HepG2 (cell line): ENCODE results near the gene CNNM4. TPM values are rescaled to one million over a fixed set of nuclear protein-coding genes. Genes with fewer than 3 reads are reported as not detected.

Experiments used
- EEA1 ChIP-seq: sonication (generic); formaldehyde crosslinking; IDR thresholded peaks from 2 replicates; pipeline ENCODE4 v1.5.1; 2020; ENCODE audit warnings: mild to moderate bottlenecking, missing genetic modification reagents, borderline replicate concordance
- EED ChIP-seq: sonication (generic); formaldehyde crosslinking; IDR thresholded peaks from 2 replicates; pipeline ENCODE4 v1.5.0; 2020; ENCODE audit warnings: mild to moderate bottlenecking, missing genetic modification reagents
- HOXA9 ChIP-seq: sonication (generic); formaldehyde crosslinking; IDR thresholded peaks from 2 replicates; pipeline ENCODE4 v1.8.1; 2022; ENCODE audit warnings: missing genetic modification reagents, mild to moderate bottlenecking, moderate library complexity, borderline replicate concordance
- JUN ChIP-seq: sonication (generic); formaldehyde crosslinking; IDR thresholded peaks from 2 replicates; pipeline ENCODE4 v1.4.0; 2020; ENCODE audit warnings: mild to moderate bottlenecking, missing genetic modification reagents
- JUND ChIP-seq: sonication (generic); formaldehyde crosslinking; IDR thresholded peaks from 2 replicates; pipeline ENCODE4 v1.8.0; 2022; ENCODE audit warnings: mild to moderate bottlenecking, missing genetic modification reagents
- KAT2B ChIP-seq: fragments of 150-350 bp; IDR thresholded peaks from 2 replicates; pipeline ENCODE4 v1.6.1; 2014; ENCODE audit warnings: low read depth, low read length, borderline replicate concordance
- KMT2A ChIP-seq: sonication (generic); formaldehyde crosslinking; IDR thresholded peaks from 2 replicates; pipeline ENCODE4 v1.4.0; 2020; ENCODE audit warnings: missing genetic modification reagents
- NFKBIZ ChIP-seq: IDR thresholded peaks from 2 replicates; pipeline ENCODE4 v1.6.1; 2018; ENCODE audit warnings: missing genetic modification reagents, missing compliant biosample characterization
- NR2F1 ChIP-seq, 2 experiments: fragments of 450-650 bp in 1 of 2; formaldehyde crosslinking in 1 of 2; IDR thresholded peaks; 2 replicates each; pipeline versions ENCODE4 v1.5.0 to v1.6.1; 2016 to 2020; ENCODE audit warnings: mild to moderate bottlenecking in 1 of 2, missing compliant biosample characterization in 1 of 2, missing genetic modification reagents in 1 of 2, moderate library complexity in 1 of 2
- RARG ChIP-seq: sonication (generic); formaldehyde crosslinking; IDR thresholded peaks from 2 replicates; pipeline ENCODE4 v1.4.0; 2020; ENCODE audit warnings: low read depth, mild to moderate bottlenecking, missing genetic modification reagents
- RELA ChIP-seq: sonication (generic); formaldehyde crosslinking; IDR thresholded peaks from 2 replicates; pipeline ENCODE4 v1.4.0; 2020; ENCODE audit warnings: missing genetic modification reagents
- SATB2 ChIP-seq: sonication (generic); formaldehyde crosslinking; IDR thresholded peaks from 2 replicates; pipeline ENCODE4 v1.5.0; 2020; ENCODE audit warnings: missing genetic modification reagents
- SP2 ChIP-seq: sonication (generic); formaldehyde crosslinking; IDR thresholded peaks from 2 replicates; pipeline ENCODE4 v1.5.1; 2020; ENCODE audit warnings: mild to moderate bottlenecking, missing genetic modification reagents
- SPEN ChIP-seq: sonication (generic); formaldehyde crosslinking; IDR thresholded peaks from 2 replicates; pipeline ENCODE4 v1.5.1; 2020; ENCODE audit warnings: low read depth, mild to moderate bottlenecking, missing genetic modification reagents
- TFDP1 ChIP-seq: IDR thresholded peaks from 2 replicates; pipeline ENCODE4 v1.6.1; 2016; ENCODE audit warnings: missing compliant biosample characterization, missing genetic modification reagents, borderline replicate concordance
- TSC22D2 ChIP-seq: sonication (generic); formaldehyde crosslinking; IDR thresholded peaks from 2 replicates; pipeline ENCODE4 v1.5.1; 2020; ENCODE audit warnings: missing genetic modification reagents, mild to moderate bottlenecking, borderline replicate concordance
- ZNF691 ChIP-seq: sonication (generic); formaldehyde crosslinking; IDR thresholded peaks from 2 replicates; pipeline ENCODE4 v1.4.0; 2020; ENCODE audit warnings: missing genetic modification reagents, low read depth, mild to moderate bottlenecking, borderline replicate concordance
- ZNF792 ChIP-seq: IDR thresholded peaks from 2 replicates; pipeline ENCODE4 v1.6.1; 2016
- polyA plus RNA-seq, 8 experiments: library from polyadenylated mRNA; depleted of rRNA in 3 of 8; stranded (reverse) in 7 of 8; unstranded in 1 of 8; fragments of >200 nt; fragmentation: Illumina TruSeq in 4 of 8; extraction: Trizol in 4 of 8; gene quantifications; 2 replicates each; pipeline versions ENCODE4 v1.2.1 to v1.2.3, GENCODE V29; 2011 to 2016; ENCODE audit warnings: low read depth in 4 of 8, missing spikeins in 1 of 8, mixed read lengths in 1 of 8; ENCODE audit not compliant: insufficient read depth in 1 of 8
- total RNA-seq, 5 experiments: library from RNA; depleted of rRNA; stranded (reverse); fragments of >200 nt; fragmentation: Illumina TruSeq; extraction: Trizol; gene quantifications; 2 replicates each; pipeline ENCODE4 v1.2.3, GENCODE V29; 2016; ENCODE audit warnings: low read depth in 1 of 5
- TF ChIP-seq, protein P1 (sequence below): sonication (generic); formaldehyde crosslinking; IDR thresholded peaks from 2 replicates; pipeline ENCODE4 v1.4.0; 2020; ENCODE audit warnings: mild to moderate bottlenecking, missing genetic modification reagents
- TF ChIP-seq, protein P2 (sequence below): sonication (generic); formaldehyde crosslinking; IDR thresholded peaks from 2 replicates; pipeline ENCODE4 v1.4.0; 2020; ENCODE audit warnings: missing genetic modification reagents
- TF ChIP-seq, protein P3 (sequence below): IDR thresholded peaks from 2 replicates; pipeline ENCODE4 v1.6.1; 2016; ENCODE audit warnings: low read depth, borderline replicate concordance

CNNM4 gene
- total and polyA plus RNA-seq, 2 of the 13 experiments (the other 11 are each of a cell fraction or from before 2014, with no cell fraction given): 5.9 to 8.4 TPM

DNA sequence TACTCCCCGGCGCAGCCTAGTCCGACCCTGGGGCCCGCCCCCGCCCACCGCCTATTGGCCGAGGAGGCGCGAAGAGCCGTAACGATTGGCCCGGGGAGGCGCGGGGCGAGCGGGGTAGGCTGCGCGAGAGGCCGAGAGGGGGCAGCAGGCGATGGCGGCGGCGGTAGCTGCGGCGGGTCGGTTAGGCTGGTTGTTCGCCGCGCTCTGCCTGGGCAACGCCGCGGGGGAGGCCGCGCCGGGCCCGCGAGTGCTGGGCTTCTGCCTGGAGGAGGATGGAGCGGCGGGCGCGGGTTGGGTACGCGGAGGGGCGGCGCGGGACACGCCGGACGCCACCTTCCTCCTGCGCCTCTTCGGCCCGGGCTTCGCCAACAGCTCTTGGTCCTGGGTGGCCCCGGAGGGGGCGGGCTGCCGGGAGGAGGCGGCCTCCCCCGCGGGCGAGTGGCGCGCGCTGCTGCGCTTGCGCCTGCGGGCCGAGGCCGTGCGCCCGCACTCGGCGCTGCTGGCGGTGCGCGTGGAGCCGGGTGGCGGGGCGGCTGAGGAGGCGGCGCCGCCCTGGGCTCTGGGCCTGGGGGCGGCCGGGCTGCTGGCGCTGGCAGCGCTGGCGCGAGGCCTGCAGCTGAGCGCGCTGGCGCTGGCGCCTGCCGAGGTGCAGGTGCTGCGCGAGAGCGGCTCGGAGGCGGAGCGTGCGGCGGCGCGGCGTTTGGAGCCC is 55.6 kb downstream of the CNNM4 start, which contains the start of gene CNNM3 (continued):
- TF ChIP-seq, protein P1, sequence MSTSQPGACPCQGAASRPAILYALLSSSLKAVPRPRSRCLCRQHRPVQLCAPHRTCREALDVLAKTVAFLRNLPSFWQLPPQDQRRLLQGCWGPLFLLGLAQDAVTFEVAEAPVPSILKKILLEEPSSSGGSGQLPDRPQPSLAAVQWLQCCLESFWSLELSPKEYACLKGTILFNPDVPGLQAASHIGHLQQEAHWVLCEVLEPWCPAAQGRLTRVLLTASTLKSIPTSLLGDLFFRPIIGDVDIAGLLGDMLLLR (CRISPR knock-in tag): peak; percentile 85
- TF ChIP-seq TSC22D2 (CRISPR knock-in tag) (peak; percentile 82; the same call in 1 of the 2 replicates), ZNF792 (CRISPR knock-in tag) (peak; percentile 58; the same call in 1 of the 2 replicates), NR2F1 (CRISPR knock-in tag; IDR thresholded peaks at IDR 0.05) (peak in 1 of 2 experiments; percentile 9; a peak in 1 of 4 replicates), KMT2A (CRISPR knock-in tag) (peak; percentile 55), EEA1 (CRISPR knock-in tag) (peak; percentile 85), SATB2 (CRISPR knock-in tag) (no peak), RELA (CRISPR knock-in tag) (0 out of 2 replicates have a peak, but pooled peaks have one; percentile 44), JUND (CRISPR knock-in tag) (no peak), RARG (CRISPR knock-in tag) (0 out of 2 replicates have a peak, but pooled peaks have one; percentile 76), KAT2B (no peak), HOXA9 (CRISPR knock-in tag) (peak; percentile 78; the same call in 1 of the 2 replicates), EED (CRISPR knock-in tag) (peak; percentile 48; the same call in 1 of the 2 replicates), TFDP1 (CRISPR knock-in tag) (peak; percentile 83; the same call in 1 of the 2 replicates), SP2 (CRISPR knock-in tag) (peak; percentile 97), SPEN (CRISPR knock-in tag) (peak; percentile 89), JUN (CRISPR knock-in tag) (peak; percentile 72; the same call in 1 of the 2 replicates), ZNF691 (CRISPR knock-in tag) (peak; percentile 85), NFKBIZ (CRISPR knock-in tag) (peak; percentile 70; the same call in 1 of the 2 replicates)
- TF ChIP-seq, protein P2, sequence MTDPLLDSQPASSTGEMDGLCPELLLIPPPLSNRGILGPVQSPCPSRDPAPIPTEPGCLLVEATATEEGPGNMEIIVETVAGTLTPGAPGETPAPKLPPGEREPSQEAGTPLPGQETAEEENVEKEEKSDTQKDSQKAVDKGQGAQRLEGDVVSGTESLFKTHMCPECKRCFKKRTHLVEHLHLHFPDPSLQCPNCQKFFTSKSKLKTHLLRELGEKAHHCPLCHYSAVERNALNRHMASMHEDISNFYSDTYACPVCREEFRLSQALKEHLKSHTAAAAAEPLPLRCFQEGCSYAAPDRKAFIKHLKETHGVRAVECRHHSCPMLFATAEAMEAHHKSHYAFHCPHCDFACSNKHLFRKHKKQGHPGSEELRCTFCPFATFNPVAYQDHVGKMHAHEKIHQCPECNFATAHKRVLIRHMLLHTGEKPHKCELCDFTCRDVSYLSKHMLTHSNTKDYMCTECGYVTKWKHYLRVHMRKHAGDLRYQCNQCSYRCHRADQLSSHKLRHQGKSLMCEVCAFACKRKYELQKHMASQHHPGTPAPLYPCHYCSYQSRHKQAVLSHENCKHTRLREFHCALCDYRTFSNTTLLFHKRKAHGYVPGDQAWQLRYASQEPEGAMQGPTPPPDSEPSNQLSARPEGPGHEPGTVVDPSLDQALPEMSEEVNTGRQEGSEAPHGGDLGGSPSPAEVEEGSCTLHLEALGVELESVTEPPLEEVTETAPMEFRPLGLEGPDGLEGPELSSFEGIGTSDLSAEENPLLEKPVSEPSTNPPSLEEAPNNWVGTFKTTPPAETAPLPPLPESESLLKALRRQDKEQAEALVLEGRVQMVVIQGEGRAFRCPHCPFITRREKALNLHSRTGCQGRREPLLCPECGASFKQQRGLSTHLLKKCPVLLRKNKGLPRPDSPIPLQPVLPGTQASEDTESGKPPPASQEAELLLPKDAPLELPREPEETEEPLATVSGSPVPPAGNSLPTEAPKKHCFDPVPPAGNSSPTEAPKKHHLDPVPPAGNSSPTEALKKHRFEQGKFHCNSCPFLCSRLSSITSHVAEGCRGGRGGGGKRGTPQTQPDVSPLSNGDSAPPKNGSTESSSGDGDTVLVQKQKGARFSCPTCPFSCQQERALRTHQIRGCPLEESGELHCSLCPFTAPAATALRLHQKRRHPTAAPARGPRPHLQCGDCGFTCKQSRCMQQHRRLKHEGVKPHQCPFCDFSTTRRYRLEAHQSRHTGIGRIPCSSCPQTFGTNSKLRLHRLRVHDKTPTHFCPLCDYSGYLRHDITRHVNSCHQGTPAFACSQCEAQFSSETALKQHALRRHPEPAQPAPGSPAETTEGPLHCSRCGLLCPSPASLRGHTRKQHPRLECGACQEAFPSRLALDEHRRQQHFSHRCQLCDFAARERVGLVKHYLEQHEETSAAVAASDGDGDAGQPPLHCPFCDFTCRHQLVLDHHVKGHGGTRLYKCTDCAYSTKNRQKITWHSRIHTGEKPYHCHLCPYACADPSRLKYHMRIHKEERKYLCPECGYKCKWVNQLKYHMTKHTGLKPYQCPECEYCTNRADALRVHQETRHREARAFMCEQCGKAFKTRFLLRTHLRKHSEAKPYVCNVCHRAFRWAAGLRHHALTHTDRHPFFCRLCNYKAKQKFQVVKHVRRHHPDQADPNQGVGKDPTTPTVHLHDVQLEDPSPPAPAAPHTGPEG (CRISPR knock-in tag): peak; percentile 65; the same call in 1 of the 2 replicates
- TF ChIP-seq, protein P3, sequence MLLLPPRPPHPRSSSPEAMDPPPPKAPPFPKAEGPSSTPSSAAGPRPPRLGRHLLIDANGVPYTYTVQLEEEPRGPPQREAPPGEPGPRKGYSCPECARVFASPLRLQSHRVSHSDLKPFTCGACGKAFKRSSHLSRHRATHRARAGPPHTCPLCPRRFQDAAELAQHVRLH: no peak; the same call in 1 of the 2 replicates
